ENCODE results near the gene XNDC1N. TPM values are rescaled to one million over a fixed set of nuclear protein-coding genes. Genes with fewer than 3 reads are reported as not detected.
A peak's percentile ranks its signal among the peaks of the same experiment; 100 is the strongest.

The XNDC1N gene
- total and polyA plus RNA-seq, 2 donors from 2014 or later: 4.6 to 14.3 TPM

DNA sequence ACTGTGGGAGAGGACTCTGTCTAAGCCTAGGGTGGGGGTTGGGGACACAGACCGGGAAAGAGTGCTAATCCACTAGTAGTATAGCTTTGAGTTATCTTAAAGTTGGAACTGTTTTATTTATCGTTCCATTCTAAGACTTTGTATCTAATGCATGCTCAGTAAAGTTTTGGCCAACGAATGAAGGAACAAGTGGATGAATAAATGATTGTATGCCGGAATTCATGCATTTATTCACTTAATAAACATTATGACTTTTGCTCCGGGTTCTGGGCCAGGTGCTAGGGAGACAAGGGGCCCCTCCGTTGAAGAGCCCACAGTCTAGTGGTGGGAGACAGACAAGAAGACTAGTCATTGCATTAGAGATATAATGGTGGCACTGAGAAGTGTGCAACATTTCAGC is 1.1 kb upstream of the XNDC1N start:
- peaks cover 0 to 36% (median 17%) of the 10 kb centered on the region in 3 donors for H3K4me1 ChIP-seq (ENCODE audit: control insufficient read depth in 2 of 3, insufficient read depth in 2 of 3, low read depth in 1 of 3, low read length in 3 of 3)
- H3K9ac ChIP-seq (ENCODE audit: low read length in 3 of 3): peak overlapping the region; percentile 50 to 98 (median 74)
- H3K36me3 ChIP-seq (ENCODE audit: control insufficient read depth in 2 of 3, insufficient read depth in 3 of 3, low read length in 3 of 3): no peaks in the 10 kb centered on the region
- TF ChIP-seq, protein P1, sequence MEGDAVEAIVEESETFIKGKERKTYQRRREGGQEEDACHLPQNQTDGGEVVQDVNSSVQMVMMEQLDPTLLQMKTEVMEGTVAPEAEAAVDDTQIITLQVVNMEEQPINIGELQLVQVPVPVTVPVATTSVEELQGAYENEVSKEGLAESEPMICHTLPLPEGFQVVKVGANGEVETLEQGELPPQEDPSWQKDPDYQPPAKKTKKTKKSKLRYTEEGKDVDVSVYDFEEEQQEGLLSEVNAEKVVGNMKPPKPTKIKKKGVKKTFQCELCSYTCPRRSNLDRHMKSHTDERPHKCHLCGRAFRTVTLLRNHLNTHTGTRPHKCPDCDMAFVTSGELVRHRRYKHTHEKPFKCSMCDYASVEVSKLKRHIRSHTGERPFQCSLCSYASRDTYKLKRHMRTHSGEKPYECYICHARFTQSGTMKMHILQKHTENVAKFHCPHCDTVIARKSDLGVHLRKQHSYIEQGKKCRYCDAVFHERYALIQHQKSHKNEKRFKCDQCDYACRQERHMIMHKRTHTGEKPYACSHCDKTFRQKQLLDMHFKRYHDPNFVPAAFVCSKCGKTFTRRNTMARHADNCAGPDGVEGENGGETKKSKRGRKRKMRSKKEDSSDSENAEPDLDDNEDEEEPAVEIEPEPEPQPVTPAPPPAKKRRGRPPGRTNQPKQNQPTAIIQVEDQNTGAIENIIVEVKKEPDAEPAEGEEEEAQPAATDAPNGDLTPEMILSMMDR (IDR thresholded peaks at IDR 0.05; ENCODE audit: borderline replicate concordance, extremely low read depth, insufficient read depth): no peak
- intact Hi-C loops (cut with DNase I): no loop called here
- DNase-seq (no peak), FAIRE-seq (no peak)
- no peaks in the 10 kb centered on the region for H3K27me3 ChIP-seq (ENCODE audit: control insufficient read depth, insufficient read depth, low read length)
- H3K9me3 ChIP-seq (ENCODE audit: control insufficient read depth in 2 of 3, insufficient read depth in 1 of 3, low read length in 3 of 3): no peaks in the 10 kb centered on the region
- peak overlapping the region; percentile 93 to 99 (median 99) for H3K4me3 ChIP-seq (ENCODE audit: low read length in 3 of 3)
- peak overlapping the region in 1 of 2 donors; percentile 28 for H3K27ac ChIP-seq (ENCODE audit: low read depth in 2 of 2, low read length in 2 of 2)

DNA sequence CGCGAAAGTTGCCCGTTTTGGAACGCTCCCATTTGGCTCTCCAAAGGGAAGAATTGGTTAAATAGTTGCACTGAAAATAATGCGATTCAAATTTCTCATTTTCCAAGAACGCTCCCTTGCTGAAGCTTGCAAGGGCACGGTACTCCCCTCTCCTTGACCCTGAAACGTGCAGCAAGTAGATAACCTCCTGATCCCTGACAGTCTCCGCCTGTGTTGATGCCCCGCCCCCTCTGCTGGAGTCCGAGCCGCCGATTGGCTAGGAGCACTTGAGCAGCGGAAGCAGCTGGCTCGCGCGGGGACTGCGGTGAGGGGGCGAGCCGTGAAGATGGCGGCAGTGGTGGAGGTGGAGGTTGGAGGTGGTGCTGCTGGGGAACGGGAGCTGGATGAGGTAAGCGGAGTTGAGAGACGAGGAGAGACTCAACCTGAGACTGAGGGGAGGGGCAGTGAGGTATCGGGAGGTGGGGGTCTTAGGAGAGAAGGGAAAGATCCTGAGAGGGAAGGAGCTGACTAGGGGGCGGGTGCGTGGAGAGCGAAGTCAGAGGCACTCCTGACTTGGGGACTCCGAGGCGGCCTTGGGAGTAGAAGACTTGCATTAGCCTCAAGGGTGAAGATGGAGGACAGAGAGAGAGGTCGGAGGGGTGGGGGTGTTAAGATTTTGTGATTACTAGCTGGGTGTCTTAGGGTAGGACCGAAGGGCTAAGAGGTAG is 496 bp upstream of the XNDC1N start, which contains the start of gene RNF121:
Gene RNF121, plus strand, starts transcription at position 310 of the 707 bp plus-strand sequence. Its CDS starts 16 bp downstream, at position 326.
- Histone ChIP-seq H3K9me3 (ENCODE audit: control insufficient read depth in 2 of 3, insufficient read depth in 1 of 3, low read length in 3 of 3) (no peaks in the 10 kb centered on the region), H3K36me3 (ENCODE audit: control insufficient read depth in 2 of 3, insufficient read depth in 3 of 3, low read length in 3 of 3) (no peaks in the 10 kb centered on the region), H3K27ac (ENCODE audit: low read depth in 2 of 2, low read length in 2 of 2) (peak within 1 kb of the TSS; percentile 86 to 90), H3K4me1 (ENCODE audit: control insufficient read depth in 2 of 3, insufficient read depth in 2 of 3, low read depth in 1 of 3, low read length in 3 of 3) (peaks cover 0 to 30% (median 12%) of the 10 kb centered on the region in 3 donors), H3K27me3 (ENCODE audit: control insufficient read depth, insufficient read depth, low read length) (no peaks in the 10 kb centered on the region), H3K4me3 (ENCODE audit: low read length in 3 of 3) (peak within 1 kb of the TSS; percentile 93 to 99 (median 99)), H3K9ac (ENCODE audit: low read length in 3 of 3) (peak within 1 kb of the TSS; percentile 50 to 98 (median 74))
- DNase-seq (peak; percentile 97 to 99 (median 98)), FAIRE-seq (no peak)
- intact Hi-C loops (cut with DNase I): no loop called here
- TF ChIP-seq, protein P1 (IDR thresholded peaks at IDR 0.05; ENCODE audit: borderline replicate concordance, extremely low read depth, insufficient read depth): no peak

DNA sequence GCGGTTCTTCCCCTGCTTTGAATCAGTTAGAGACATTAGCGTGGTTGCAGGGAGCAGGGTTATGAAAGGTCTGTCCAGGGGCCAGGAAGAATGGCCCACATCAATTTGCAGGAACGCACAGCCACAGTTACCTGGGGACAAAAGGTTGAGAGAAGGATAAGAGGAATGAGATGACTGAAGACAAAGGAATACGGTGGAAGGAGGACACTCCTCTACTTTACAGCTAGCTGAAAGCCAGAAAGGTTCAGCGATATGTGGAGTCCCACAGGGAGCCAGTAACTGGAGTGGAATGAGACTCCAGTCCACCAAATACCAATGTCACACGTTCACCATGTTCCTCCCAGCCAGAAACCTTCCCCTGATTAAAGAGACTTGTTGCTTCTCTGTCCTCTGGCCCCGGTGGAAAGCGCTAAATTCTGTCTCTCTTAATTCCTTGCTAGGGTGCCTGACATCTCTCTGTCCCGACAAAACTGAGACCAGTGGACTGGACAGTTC is 10.7 kb downstream of the XNDC1N start:
- DNase-seq (no peak), FAIRE-seq (no peak)
- intact Hi-C loops (cut with DNase I): no loop called here
- TF ChIP-seq, protein P1 (IDR thresholded peaks at IDR 0.05; ENCODE audit: borderline replicate concordance, extremely low read depth, insufficient read depth): no peak
- Histone ChIP-seq H3K36me3 (ENCODE audit: control insufficient read depth in 2 of 3, insufficient read depth in 3 of 3, low read length in 3 of 3) (peaks cover 5 to 19% (median 10%) of the 10 kb centered on the region in 3 donors), H3K9me3 (ENCODE audit: control insufficient read depth in 2 of 3, insufficient read depth in 1 of 3, low read length in 3 of 3) (no peaks in the 10 kb centered on the region), H3K4me1 (ENCODE audit: control insufficient read depth in 2 of 3, insufficient read depth in 2 of 3, low read depth in 1 of 3, low read length in 3 of 3) (no peaks in the 10 kb centered on the region), H3K9ac (ENCODE audit: low read length in 3 of 3) (no peak overlapping the region), H3K4me3 (ENCODE audit: low read length in 3 of 3) (no peak overlapping the region), H3K27ac (ENCODE audit: low read depth in 2 of 2, low read length in 2 of 2) (no peak overlapping the region), H3K27me3 (ENCODE audit: control insufficient read depth, insufficient read depth, low read length) (no peaks in the 10 kb centered on the region)
